ENCODE data around the gene RBBP5.

GRCh38 chr1:205071028-205071409 is 50.8 kb downstream of the RBBP5 start:
- TF ChIP-seq CTCF (conservative IDR thresholded peaks at IDR 0.05 in 1 of 2, IDR thresholded peaks at IDR 0.05 in 1 of 2; ENCODE audit: extremely low read depth in 1 of 2, insufficient read depth in 1 of 2, low read depth in 1 of 2, low read length in 2 of 2) (no peak), EZH2 (IDR thresholded peaks at IDR 0.05; ENCODE audit: borderline replicate concordance, low read length) (no peak)

All from mammary epithelial cell (primary cell).